GM12892 (cell line): Measurements from ENCODE around the gene FBXL20.

ENCODE experiments used
- POLR2A ChIP-seq: IDR thresholded peaks from 2 replicates; pipeline ENCODE4 v1.6.1; 2011; ENCODE audit warnings: low read depth, low read length, control low read depth
- POLR2AphosphoS5 ChIP-seq: IDR thresholded peaks from 2 replicates; pipeline ENCODE4 v1.6.1; 2011; ENCODE audit warnings: low read depth, low read length, control low read depth

- TF ChIP-seq POLR2A (no peak), POLR2AphosphoS5 (no peak)
Measured at GRCh38 chr17:39351508-39351907, 49.9 kb downstream of the FBXL20 start.
